Endometrial microvascular endothelial cells (primary cell): ENCODE results near the gene FGFRL1. TPM values are rescaled to one million over a fixed set of nuclear protein-coding genes. Genes with fewer than 3 reads are reported as not detected.

Source experiments
- in situ Hi-C: cut with HindIII; loops from 2 replicates; pipeline ENCODE4 v1.10.0; 2017; ENCODE audit warnings: low sequenced_read_pairs, low pct_unique_long_range_greater_than_20kb; ENCODE audit errors: inconsistent ontology term
- total RNA-seq: library from RNA; depleted of rRNA; stranded (reverse); fragments of >200 nt; gene quantifications from one replicate; pipeline ENCODE4 v1.2.3, GENCODE V29; 2015; ENCODE audit errors: inconsistent ontology term

The FGFRL1 gene
- total RNA-seq, 1 donor from 2014 or later = 11.9 TPM

- in situ Hi-C loops = no loop called here
Measured at GRCh38 chr4:1031956-1032795, 20.8 kb downstream of the FGFRL1 start.

GRCh38 chr4:1032861-1033260 is 21.4 kb downstream of the FGFRL1 start:
- in situ Hi-C loops = no loop called here

GRCh38 chr4:1033840-1034551 is 22.6 kb downstream of the FGFRL1 start:
- in situ Hi-C loops = no loop called here

GRCh38 chr4:1035510-1035909 is 24.1 kb downstream of the FGFRL1 start:
- in situ Hi-C loops = no loop called here

- in situ Hi-C loops = no loop called here
Measured at GRCh38 chr4:1036095-1036494, 24.7 kb downstream of the FGFRL1 start.

- in situ Hi-C loops = no loop called here
Measured at GRCh38 chr4:1036976-1037810, 25.8 kb downstream of the FGFRL1 start.

GRCh38 chr4:1038948-1039492 is 27.6 kb downstream of the FGFRL1 start:
- in situ Hi-C loops = no loop called here

GRCh38 chr4:1039493-1040343 is 28.3 kb downstream of the FGFRL1 start:
- in situ Hi-C loops = no loop called here

GRCh38 chr4:1040344-1041146 is 29.1 kb downstream of the FGFRL1 start:
- in situ Hi-C loops = no loop called here

- in situ Hi-C loops = no loop called here
Measured at GRCh38 chr4:1041147-1041935, 29.9 kb downstream of the FGFRL1 start.

GRCh38 chr4:1041936-1042330 is 30.5 kb downstream of the FGFRL1 start:
- in situ Hi-C loops = no loop called here

- in situ Hi-C loops = no loop called here
Measured at GRCh38 chr4:1042352-1043055, 31.1 kb downstream of the FGFRL1 start.

- in situ Hi-C loops = no loop called here
Measured at GRCh38 chr4:1043162-1043561, 31.7 kb downstream of the FGFRL1 start.

GRCh38 chr4:1043651-1044468 is 32.4 kb downstream of the FGFRL1 start:
- in situ Hi-C loops = no loop called here

GRCh38 chr4:1044469-1045192 is 33.2 kb downstream of the FGFRL1 start:
- in situ Hi-C loops = no loop called here
